ENCODE results near the gene FRMD8.
A peak's percentile ranks its signal among the peaks of the same experiment; 100 is the strongest.
"Not testable (repeated sequence)": the region's sequence is repeated elsewhere in the genome, so short reads cannot be mapped to it uniquely, and the experiment has no call there.

FRMD8 gene

DNA sequence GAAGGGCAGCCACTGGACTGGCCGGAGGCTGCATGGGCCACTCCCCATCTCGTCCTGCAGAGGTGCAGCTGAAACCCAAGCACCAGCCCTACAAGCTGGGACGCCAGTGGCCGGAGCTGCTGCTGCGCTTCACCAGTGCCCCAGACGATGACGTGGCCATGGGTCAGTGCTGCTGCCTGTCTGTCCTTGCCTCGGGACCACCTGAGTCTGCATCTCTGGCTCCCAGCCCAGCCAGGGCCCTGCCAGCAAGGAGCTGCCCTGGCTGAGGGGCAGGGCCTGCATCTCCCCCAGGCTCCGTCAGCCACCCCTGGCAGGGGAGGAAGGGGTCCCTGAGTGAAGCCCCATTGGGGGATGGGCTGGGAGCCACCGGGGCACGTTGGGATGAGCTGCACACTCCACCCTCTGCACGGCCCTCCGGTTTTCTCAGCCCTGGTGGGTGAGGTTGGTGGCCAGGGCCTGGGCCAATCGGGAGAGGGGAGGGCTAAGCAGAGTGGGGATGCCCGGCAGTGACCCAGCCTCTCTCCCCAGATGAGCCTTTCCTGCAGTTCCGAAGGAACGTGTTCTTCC lies 7.2 kb downstream of the FRMD8 start:
- no peak for DNase-seq

DNA sequence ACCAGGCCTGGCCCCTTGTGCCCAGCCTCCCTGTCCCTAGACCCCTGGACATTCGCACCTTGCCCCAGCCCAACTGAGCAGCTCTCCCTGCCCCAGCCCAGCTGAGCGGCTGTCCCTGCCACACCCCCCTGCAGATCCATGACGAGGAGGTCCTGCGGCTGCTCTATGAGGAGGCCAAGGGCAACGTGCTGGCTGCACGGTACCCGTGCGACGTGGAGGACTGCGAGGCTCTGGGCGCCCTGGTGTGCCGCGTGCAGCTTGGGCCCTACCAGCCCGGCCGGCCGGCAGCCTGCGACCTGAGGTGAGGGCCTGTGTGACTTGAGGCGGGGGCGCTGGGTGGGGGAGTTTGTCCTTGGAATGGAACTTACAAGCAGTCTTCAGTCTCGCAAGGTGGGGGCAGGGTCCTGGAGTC lies 7.7 kb downstream of the FRMD8 start:
- no peak for DNase-seq

DNA sequence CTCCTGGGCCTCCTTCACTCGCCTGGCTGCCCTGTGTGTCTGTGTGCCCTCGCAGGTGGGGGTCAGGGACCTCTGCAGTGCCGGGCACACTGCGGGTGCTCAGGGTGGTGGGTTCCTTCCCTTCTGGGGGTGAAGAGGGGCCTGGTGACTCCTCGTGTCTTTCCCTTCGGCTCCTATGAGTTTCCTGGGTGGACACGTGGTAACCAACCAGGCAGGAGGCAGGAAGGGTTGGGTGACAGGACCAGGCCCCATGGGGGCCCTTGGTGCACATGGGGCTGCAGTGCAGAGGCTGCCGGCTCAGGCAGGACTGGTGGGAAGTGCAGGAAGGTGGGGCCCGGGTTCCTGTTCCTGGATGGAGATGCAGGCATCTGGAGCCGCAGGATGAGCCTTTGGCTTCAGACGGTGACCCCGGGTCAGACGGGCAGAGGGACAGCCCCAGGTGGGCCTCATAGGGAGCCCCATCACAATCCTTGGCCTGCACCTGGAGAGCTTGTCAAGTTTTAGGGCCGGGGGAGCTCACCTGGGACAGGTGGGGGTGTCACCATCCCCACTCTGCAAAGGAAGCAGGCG lies 9.6 kb downstream of the FRMD8 start:
- no peak for DNase-seq

DNA sequence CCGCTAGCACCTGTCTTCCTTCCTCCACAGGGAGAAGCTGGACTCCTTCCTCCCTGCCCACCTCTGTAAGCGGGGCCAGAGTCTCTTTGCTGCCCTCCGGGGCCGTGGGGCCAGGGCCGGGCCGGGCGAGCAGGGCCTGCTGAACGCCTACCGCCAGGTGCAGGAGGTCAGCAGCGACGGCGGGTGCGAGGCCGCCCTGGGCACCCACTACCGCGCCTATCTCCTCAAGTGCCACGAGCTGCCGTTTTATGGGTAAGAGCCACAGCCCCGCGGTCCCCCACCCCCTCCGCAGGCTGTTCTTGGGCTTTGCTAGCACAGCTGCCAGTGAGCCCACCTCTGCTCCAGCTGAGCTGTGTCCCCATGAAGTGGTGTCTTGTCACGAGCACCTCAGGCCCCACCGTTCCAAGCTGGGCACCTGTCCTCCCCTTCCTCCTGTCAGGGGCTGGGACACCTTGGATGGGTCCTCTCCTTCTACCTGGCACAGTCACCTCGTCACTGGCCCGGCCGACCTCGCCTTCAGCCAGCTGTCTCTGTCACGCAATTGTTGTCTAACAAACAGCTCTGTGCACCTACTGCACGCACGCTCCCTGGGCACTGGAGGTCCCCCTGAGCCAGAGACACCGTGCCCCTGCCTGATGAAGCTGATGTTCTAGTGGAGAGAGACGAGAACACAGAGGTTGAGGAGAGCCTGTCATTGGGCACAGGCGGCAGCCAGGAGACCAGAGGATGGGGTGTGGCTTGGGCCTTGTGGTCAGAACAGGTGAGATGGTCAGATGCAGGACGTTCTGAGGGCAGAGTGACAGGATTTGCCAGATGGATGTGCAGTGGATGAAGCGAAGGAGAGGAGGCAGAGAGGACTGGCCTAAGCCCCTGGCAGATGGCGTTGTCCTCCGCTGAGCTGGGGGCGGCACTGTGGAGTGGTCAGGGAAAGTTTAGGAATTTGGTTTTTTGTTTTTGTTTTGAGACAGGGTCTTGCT lies 10.6 kb downstream of the FRMD8 start:
- no peak for DNase-seq

DNA sequence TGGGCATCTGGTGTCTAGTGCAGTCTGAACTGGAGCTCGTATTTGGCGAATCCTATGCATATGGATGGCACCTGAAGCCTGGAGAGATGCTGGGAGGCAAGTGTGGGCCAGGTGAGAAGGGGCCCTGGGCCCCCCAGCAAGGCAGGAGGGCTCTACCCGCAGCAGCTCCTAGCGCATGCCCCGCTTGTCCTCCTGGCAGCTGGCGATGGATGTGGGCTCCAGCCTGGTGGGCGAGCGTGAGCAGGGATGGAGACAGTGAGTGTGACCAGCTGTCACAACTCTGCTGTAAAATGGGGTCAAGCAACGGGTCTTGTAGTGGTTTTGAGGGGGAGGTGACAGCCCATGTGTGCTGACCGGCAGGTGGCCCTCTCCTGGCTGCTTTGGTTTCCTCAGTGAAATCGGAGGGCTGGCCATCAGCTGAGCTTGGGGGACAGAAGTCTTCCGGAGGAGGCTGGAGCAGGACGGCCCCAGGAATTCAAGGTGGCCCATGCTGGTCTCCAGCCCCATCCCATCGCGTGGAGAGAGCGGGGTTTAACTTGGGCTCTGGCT lies 12.0 kb downstream of the FRMD8 start:
- DNase-seq = no peak

DNA sequence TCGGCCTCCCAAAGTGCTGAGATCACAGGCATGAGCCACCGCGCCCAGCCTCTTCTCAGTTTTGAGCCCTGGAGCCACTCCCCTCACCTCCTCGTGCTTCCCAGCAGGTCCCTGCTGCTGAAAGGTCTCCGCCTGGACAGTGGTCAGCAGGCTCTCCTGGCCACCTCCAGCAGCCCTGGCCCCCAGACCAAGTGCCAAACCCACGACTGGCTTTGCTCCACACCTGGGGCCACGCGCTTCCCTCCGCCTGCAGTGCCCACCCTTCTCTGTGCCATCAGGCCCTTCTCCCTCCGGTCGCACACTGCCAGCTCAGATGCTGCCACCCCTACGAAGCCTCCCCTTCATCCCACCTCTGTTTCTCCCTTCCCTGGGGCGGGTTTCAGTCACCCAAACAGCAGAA lies 12.8 kb downstream of the FRMD8 start:
- DNase-seq = no peak

DNA sequence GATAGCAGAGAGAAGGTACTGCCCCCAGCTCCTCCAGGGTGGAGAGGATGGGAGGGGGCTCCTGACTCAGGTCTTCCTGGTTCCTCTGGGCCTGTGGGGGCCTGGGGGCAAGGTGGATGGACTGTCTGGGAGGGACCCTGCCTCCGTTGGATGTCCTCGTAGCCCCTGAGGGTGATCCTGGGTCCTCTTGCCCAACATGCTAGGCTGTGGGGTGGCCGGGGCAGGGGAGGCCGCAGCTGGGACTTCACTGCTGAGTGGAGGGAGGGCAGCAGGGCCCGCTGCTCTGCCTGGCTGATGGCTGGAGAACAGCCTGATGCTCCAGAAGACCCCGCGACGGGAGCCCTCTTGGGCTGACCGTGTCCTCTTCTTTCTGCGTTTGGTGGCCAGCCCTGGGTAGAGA lies 13.4 kb downstream of the FRMD8 start:
- DNase-seq = no peak

DNA sequence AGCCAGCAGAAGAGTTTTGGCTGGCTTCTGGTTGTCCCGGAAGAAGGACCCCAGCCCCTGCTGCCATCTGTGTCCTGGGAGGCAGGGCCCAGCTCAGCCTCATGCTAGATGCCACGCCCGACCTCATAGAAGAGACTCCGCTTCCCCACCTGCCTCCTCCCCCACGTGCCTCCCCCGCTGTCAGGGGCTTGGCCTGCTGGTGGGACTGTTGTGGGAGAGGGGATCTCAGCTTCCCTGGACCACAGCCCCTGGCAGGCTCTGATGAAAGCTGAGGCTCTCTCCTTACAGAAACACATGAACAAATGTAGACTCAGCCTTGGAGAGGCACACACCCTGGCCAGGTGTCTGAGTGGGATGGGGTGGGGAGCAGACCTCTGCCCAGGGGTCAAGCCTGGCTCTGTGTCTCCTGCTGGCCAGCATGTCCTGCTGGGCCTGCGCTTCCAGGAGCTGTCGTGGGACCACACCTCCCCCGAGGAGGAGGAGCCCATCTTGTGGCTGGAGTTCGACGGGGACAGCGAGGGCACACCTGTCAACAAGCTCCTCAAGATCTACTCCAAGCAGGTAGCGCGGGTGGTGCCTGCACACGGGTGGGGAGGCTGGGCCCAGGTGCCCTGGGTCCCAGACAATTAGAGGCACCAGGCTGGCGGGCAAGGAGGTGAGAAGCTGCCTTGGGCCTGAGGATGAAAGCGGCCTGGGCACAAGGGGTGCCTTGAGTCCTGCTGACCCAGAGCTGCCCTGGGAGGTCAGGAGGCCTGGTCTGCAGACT lies 14.1 kb downstream of the FRMD8 start:
- DNase-seq = no peak

DNA sequence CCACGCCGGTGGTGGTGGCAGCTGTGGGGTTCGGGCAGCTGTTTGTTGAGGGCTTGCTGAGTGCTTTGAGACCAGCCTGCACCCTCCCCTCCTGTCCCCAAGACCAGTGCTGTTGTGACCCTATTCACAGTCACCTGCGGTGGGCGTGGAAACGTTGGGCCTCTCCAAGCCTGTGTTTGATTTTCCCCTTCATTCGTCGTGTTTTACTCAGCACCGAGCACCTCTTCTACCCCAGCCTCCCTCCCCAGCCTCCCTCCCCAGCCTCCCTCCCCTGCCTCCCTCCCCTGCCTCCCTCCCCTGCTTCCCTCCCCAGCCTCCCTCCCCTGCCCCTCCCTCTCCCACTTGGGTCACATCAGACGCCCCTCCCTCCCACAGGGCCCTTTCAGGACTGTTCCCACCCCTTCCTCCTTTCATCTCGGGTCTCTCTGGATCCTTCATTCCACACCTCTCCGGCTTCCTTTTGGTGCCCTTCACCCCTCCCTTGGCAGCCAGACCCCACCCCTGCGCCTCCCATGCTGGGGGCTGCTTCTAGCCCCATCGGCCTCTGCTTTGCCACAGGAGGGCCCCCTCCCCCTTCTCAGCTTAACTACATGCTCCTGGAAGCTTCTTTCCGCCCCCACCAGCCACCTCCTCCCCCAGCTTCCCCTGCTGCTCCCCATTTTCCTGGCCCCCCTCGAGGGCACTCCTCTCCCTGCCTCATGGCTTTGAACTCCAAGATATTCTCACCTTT lies 14.8 kb downstream of the FRMD8 start:
- DNase-seq = no peak

DNA sequence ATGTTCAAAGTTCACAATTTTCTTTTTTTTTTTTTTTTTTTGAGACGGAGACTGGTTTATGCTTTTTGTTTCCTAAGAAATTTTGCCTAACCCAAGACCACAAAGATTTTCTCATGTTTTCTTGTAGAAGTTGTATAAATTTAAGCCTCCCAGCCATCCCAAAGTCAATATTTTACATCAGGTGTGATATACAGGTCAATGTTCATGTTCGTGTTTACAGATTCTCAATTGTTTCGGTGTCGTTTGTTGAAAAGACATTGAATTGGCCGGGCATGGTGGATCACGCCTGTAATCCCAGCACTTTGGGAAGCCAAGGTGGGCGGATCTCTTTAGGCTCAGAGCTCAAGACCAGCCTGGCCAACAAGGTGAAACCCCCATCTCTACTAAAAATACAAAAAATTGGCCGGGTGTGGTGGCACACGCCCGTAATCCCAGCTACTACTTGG lies 15.4 kb downstream of the FRMD8 start:
- no peak for DNase-seq

DNA sequence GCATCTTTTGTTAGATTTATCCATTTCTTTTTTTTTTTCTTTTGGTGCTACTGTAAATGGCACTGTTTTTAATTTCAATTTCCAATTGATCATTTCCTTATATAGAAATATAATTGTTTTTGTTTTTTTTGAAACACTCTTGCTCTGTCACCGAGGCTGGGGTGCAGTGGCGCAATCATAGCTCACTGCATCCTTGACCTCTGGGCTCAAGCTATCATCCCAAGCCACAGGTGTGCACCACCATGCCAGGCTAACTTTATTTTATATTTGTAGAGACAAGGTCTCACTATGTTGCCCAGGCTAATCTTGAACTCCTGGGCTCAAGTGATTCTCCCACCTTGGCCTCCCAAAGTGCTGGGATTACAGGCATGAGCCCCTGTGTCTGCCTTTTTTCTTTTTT lies 16.4 kb downstream of the FRMD8 start:
- DNase-seq = no peak

DNA sequence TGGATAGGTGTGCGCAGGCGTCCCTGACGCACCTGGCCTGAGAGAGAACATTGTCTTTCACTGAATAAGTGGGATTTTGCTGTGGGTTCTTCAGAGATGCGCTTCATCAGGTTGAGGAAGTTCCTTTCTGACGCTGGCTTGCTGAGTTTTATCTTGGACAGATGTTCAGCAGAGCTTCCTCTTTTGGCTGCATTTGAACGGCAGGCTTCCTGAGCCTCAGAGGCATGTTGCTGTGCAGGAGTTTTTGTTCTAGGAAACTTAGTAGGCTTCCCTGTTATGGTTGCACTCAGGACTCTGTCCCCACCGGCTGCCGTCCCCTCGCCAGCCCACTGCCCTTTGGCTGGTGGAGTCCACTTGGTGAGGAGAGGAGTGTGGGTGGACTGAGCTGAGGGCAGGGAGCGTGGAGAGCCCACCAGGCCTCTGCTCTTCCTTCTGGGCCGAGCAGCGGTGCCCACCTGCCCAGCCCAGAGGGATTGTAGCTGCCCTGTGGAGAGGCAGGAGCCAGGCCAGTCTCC lies 17.2 kb downstream of the FRMD8 start:
- DNase-seq = peak; percentile 79 to 84

DNA sequence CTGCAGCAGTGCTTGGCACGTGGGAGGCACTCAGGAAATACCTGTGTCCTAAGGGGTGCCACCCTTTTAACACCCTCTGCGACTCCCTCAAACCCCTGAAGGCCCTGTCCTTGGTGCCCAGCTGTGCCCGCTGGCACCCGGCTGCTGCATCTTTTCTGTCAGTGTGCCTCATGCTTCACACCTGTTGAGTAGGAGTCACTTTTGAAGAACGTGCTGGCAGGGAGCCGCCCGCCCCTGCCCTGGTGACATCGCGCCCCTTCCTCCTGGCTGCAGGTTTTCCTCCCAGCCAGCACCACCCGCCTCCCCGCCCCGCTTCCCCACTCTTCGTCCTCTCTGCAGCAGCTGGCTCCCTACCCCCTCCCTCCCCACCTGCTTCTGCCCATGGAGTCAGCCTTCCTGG lies 17.8 kb downstream of the FRMD8 start:
- DNase-seq = no peak

DNA sequence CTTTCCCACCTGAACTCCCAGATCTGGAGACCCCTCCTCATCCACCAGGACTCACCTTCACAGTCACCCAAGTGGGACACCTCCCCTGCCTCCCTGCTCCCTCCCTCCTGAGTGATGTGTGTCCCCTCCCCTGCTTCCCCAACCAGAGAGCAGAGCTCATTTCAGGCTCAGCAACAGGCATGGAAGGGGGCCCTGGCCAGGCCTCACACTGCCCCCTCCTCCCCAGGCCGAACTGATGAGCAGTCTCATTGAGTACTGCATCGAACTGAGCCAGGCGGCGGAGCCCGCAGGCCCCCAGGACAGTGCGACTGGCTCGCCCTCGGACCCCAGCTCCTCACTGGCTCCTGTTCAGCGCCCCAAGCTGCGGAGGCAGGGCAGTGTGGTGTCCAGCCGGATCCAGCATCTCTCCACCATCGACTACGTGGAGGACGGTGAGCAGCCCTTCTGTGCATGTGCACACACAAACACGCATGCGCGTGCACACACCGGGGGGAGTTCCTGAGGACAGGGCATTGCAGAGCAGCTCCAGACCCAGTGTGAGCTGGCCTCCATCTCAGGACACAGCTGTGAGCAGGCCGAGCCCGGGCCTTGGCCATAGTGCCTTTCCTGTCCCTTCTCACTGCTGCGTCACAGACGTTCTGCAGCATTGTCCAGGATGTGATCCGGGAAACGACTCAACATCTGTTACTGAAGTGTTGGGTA lies 18.4 kb downstream of the FRMD8 start:
- no peak for DNase-seq

DNA sequence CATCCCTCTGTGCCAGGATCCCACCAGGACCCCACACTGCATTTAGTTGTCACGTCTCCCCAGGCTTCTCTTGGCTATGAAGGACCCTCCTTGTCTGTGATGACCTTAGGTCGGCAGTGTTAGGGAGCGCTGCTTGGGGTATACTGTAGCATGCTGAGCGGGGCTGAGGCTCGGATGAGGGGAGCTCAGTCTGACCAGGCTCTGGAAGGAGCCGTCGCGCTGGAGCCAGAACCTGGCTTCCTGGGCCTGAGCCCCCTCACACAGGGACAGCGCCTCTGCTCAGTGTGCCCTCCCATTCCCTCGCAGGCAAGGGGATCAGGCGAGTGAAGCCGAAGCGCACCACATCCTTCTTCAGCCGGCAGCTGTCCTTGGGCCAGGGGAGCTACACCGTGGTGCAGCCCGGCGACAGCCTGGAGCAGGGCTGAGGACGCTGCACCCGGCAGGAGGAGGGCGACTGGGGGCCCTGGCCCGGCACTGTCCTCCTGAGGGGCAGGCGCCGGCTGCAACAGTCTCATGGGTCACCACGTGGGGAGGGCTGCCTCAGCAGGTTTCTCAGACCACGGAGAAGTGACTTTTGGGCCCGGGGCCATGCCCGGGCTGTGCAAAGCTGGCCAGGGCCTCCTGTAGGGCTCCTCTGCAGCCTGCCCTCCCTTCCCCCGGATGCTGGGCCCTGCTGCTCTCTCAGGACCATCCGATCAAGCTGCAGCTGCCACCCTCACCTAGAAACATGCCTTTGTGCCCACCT lies 24.7 kb downstream of the FRMD8 start:
- DNase-seq = no peak

DNA sequence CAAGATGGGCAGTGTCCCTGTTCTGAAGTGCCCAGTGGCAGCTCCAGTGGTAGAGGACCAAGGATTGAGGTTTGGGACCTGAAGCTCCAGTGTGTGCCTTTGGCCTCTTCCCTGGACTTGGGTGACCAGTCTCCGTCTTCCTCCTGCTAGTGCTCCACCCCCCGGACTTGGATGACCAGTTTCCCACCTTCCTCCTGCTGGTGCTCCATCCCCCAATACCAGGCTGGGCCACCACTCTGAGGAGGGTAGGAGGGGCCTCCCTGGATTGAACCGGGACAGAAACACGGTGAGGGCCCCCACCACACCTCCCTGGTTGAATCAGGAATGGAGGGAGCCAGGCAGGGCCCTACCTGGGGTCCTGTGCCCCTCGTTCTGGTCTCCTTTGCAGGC lies 25.2 kb downstream of the FRMD8 start:
- DNase-seq = no peak

DNA sequence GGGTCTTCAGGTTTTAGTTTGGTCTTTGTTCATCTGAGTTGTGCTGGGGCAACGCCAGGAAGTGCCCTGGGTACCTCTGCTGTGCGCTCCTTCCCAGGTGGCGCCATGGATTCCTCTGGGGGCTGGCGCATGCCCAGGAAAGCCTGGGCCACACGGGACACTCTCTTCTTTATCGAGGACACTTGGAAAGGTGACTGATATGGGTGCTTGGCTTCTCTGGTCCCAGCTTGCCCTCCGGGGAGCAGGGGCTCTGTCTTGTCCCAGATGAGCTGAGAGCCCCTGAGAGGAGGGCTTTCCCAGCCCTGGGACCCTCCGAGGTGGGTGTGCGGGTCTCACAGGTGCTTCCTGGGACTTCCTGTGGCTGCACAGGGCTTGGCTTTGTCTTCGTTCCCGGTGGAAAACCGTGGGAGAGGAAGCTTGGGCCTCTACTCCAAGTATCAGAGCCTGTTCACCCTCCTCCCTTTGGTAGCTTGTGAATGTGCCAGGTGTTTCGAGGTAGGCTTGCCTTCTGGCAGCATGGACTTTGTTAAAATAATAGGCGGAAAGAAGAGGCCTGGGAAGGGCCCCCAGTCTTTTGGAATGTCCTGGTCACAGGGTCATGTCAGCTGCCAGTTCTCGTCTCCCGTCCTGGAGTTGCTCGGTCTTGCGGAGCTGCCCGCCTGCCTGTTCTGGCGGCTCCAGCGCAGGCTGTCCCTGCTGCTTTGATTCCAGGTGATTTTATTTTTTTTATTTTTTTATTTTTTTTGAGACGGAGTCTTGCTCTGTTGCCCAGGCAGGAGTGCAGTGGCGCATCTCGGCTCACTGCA lies 26.0 kb downstream of the FRMD8 start:
- no peak for DNase-seq

DNA sequence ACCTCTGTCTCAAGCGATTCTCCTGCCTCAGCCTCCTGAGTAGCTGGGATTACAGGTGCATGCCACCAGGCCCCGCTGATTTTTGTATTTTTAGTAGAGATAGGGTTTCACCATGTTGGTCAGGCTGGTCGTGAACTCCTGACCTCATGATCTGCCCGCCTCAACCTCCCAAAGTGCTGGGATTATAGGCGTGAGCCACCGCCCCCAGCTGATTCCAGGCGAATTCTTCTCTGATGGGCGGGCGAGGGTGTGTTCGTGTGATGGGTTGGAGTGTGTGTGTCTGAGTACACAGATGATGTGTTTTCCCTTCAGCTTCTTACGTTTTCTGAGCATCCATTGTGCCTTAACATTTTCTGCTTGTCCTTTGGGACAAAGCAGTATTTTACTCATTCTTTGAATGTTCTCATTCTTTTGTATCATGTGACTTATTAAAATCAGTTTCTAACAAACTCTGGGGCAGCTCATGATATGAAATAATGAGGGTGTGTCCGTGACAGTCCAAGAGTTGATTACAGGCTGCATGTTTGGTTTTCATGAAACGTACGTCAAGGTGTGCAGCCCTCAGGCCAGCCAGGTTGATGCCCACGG lies 26.7 kb downstream of the FRMD8 start:
- not testable (repeated sequence) for DNase-seq

Measured in inflammatory macrophage (primary cell).